Heart left ventricle (tissue), 16 donors: Measurements from ENCODE around the gene LZTS2. TPM values are rescaled to one million over a fixed set of nuclear protein-coding genes. Genes with fewer than 3 reads are reported as not detected.

Source experiments
- ATAC-seq, 4 donors: fragments of 200-7000 bp; cut with Tn5 transposase; one replicate each; pipeline ENCODE4 v1.9.1; 2020 to 2022; ENCODE audit warnings: moderate library complexity in 4 of 4, mild to moderate bottlenecking in 3 of 4, moderate number of reproducible peaks in 1 of 4
- DNase-seq, 5 donors: peaks; one replicate each; pipeline ENCODE4 v3.0.0-alpha.2; 2020
- H3K27ac ChIP-seq, 12 donors: fragments of 200-600 bp; sonication (generic) in 4 of 12; one replicate each; pipeline versions ENCODE4 v1.5.0 to v1.8.0; 2016 to 2022; ENCODE audit warnings: mild to moderate bottlenecking in 2 of 12
- H3K27me3 ChIP-seq, 9 donors: fragments of 200-600 bp; sonication (generic) in 2 of 9; one replicate each; pipeline versions ENCODE4 v1.5.1 to v1.8.0; 2016 to 2022; ENCODE audit warnings: mild to moderate bottlenecking in 3 of 9
- H3K36me3 ChIP-seq, 9 donors: fragments of 200-600 bp; sonication (generic) in 2 of 9; one replicate each; pipeline versions ENCODE4 v1.5.0 to v1.8.0; 2018 to 2022; ENCODE audit warnings: mild to moderate bottlenecking in 2 of 9
- H3K4me1 ChIP-seq, 12 donors: fragments of 200-600 bp; sonication (generic) in 4 of 12; one replicate each; pipeline versions ENCODE4 v1.5.0 to v1.8.0; 2016 to 2022; ENCODE audit warnings: mild to moderate bottlenecking in 3 of 12
- H3K4me3 ChIP-seq, 12 donors: fragments of 200-600 bp; sonication (generic) in 4 of 12; one replicate each; pipeline versions ENCODE4 v1.5.0 to v1.8.0; 2017 to 2022; ENCODE audit warnings: mild to moderate bottlenecking in 9 of 12, moderate library complexity in 4 of 12
- H3K9me3 ChIP-seq, 12 donors: fragments of 200-600 bp; sonication (generic) in 4 of 12; one replicate each; pipeline versions ENCODE4 v1.5.0 to v1.8.0; 2016 to 2022; ENCODE audit warnings: mild to moderate bottlenecking in 1 of 12
- POLR2A ChIP-seq, 2 donors: fragments of 450-650 bp; IDR thresholded peaks; one replicate each; pipeline ENCODE4 v1.6.1; 2017; ENCODE audit warnings: antibody characterized with exemption in 2 of 2, mild to moderate bottlenecking in 2 of 2, moderate library complexity in 2 of 2
- WGBS, 4 donors: extraction: QIAGEN DNeasy Blood & Tissue Kit in 2 of 4; methylation state at CpG; one replicate each; pipeline versions ENCODE4 v1.1.5 to v1.1.7; 2013 to 2018; 5-methylcytosine and 5-hydroxymethylcytosine counted together
- intact Hi-C, 10 donors: fragments of 100-400 bp; cut with DNase I; formaldehyde crosslinking; loops; one replicate each; pipeline versions ENCODE4 v1.11.1 to v1.14.2; 2022
- polyA plus RNA-seq, 2 donors: library from polyadenylated mRNA; stranded (reverse); fragments of 200-250 nt; gene quantifications; one replicate each; pipeline ENCODE4 v1.2.3, GENCODE V29; 2013
- total RNA-seq, 9 donors: library from RNA; depleted of rRNA in 2 of 9; stranded (reverse); fragments of >200 nt in 2 of 9; fragmentation: NEBNext Ultra II Directional in 3 of 9; extraction: Animal tissue kit (Norgen Biotek cat#: 25700) in 3 of 9; gene quantifications; one replicate each; pipeline versions ENCODE4 v1.1.0 to v1.2.4, GENCODE V29; 2016 to 2023
- TF ChIP-seq, protein P1 (sequence below), 12 donors: fragments of 200-600 bp; sonication (generic) in 4 of 12; IDR thresholded peaks; one replicate each; pipeline versions ENCODE4 v1.5.0 to v1.8.0; 2018 to 2022; ENCODE audit warnings: antibody characterized with exemption in 12 of 12, mild to moderate bottlenecking in 5 of 12
- donor health status: ischemic (EF 13 %, LVEDD 7.1; RV severe dilation, severe dysfunction).
- donor health status: healthy with polysubstance abuse.
- donor health status: DM: no; HTN: yes; CAD: no.
- donor health status: DM: no; HTN: no; CAD: no.
- donor health status: ischemic (EF 25% LVEDD 6.9; RV normal size, moderate dysfunction).
- donor health status: ischemic (EF 25% LVEDD 5.7; RV mildly dilated, moderate dysfunction).
- donor health status: healthy.
- donor health status: DM: yes; HTN: yes; CAD: no.
- donor health status: ischemic (EF 35%, LVEDD 5.7; RV mildly dilated, moderate dysfunction).
- donor health status: nonischemic (EF 11% LVEDD 7.7; RV severe dilation, severe dysfunction).
- donor health status: DM: yes; HTN: yes; CAD: no.
- donor health status: PGD.
- donor health status: ischemic (EF 29% LVEDD 5.4; RV normal size, mild dysfunction).
- donor health status: nonischemic (EF 23%, LVEDD 6.1; RV moderate dilation, normal function).

LZTS2 gene
- total and polyA plus RNA-seq, 11 donors, result 33.7 to 93.0 (median 40.9) TPM

DNA sequence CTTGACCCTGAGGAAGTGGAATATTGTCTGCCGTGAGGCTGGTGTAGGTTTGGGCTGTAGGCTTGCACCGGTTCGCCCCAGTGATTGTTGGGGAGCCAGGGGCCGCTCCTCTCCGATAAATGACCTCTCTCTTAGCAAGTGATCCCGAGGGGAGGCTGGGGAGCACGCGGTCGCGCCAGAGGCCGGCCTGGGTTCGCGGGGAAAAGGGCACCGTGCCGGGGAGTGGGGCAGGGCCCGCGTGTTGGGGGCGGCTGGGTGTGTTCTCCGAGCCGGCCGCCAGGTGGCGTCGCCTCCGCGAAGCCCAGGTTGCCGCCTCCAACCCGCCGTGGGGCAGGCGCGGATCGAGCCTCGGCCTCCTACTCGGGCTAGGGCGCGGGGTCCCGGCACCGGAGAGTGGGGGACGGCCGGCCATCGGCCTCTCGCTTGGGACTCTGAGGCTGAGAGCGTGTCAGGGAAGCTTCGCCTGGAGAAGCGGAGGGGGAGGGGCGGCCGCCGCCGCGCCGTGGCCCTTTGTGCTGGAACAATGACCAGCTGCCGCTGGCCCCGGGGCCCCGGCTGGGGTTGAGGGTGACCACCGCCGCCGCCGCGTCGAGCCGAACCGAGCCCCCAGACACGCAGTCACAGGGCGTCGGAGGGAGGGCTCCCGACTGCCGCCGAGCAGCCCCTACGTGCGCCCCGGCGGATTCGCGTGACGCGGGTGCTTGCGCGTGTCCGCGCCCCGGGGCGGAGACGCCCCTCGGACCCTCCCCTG, 442 bp upstream of the LZTS2 start:
- DNase-seq (peak; percentile 87 to 93 (median 89)), ATAC-seq (peak; percentile 17 to 75 (median 62))
- Histone ChIP-seq H3K27ac (peak overlapping the region; percentile 93 to 100 (median 100)), H3K9me3 (no peaks in the 10 kb centered on the region), H3K4me3 (peak overlapping the region; percentile 62 to 99 (median 89)), H3K4me1 (peaks cover 8 to 66% (median 49%) of the 10 kb centered on the region in 12 donors), H3K27me3 (no peaks in the 10 kb centered on the region), H3K36me3 (peaks cover 0 to 20% (median 17%) of the 10 kb centered on the region in 9 donors)
- TF ChIP-seq POLR2A (IDR thresholded peaks at IDR 0.05), result peak; percentile 60 to 96
- TF ChIP-seq, protein P1, sequence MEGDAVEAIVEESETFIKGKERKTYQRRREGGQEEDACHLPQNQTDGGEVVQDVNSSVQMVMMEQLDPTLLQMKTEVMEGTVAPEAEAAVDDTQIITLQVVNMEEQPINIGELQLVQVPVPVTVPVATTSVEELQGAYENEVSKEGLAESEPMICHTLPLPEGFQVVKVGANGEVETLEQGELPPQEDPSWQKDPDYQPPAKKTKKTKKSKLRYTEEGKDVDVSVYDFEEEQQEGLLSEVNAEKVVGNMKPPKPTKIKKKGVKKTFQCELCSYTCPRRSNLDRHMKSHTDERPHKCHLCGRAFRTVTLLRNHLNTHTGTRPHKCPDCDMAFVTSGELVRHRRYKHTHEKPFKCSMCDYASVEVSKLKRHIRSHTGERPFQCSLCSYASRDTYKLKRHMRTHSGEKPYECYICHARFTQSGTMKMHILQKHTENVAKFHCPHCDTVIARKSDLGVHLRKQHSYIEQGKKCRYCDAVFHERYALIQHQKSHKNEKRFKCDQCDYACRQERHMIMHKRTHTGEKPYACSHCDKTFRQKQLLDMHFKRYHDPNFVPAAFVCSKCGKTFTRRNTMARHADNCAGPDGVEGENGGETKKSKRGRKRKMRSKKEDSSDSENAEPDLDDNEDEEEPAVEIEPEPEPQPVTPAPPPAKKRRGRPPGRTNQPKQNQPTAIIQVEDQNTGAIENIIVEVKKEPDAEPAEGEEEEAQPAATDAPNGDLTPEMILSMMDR (IDR thresholded peaks at IDR 0.05), result peak; percentile 92 to 99 (median 97)
- 0 to 1% (median 1%) methylated on average over 8 to 83 of the region's 83 CpGs for WGBS, 4 donors
- intact Hi-C loops, result loop anchor here in 6 of 10 donors (1.0 to 10.0 kb wide), 6 partner anchors 14 to 68 kb away; partner anchors contain the start of genes KAZALD1 (in 3 of the 6), PDZD7 (in 1 of the 6) and SFXN3 (in 1 of the 6)

DNA sequence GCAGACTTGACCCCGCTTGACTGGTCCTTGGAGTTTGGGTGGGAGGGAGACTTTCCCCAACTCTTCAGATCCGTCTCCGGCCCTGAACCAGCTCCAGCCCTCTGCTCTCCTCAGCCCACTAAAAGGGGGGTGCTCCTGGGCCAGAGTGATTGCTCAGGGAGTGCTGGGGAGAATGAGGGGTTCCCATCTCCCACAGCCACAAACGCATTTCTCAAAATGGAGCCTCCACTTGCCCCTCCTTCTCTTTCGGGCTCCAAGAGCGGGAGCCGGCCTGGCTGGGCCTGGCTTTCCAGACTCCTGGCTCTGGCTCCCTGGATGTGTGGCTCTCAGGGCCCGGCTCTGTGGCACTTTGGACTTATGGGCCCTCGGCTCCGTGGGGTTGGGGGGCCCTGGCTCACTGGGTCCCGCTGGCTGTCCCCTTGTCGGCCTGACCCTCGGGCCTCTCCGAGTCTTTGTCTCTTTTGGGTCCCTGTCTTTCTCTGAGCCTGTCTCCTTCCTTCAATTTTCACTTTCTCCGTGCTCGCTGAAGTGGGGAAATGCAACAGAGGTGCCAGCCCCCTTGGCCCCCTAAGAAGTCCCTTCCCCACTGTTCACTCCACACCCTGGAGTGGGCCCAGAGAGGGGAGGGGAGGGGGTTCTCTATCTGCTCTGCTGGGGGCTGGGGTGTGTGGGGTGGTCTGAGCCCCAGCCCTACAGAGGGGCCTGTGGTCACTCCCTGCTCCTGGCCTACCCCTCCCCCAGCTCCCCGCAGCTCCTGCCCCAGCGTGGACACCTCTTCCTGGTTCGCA, 713 bp downstream of the LZTS2 start:
- DNase-seq (peak in 2 of 5 donors; percentile 60 to 71), ATAC-seq (no peak)
- Histone ChIP-seq H3K4me3 (peak overlapping the region; percentile 62 to 99 (median 89)), H3K4me1 (peaks cover 8 to 76% (median 55%) of the 10 kb centered on the region in 12 donors), H3K27ac (peak overlapping the region; percentile 93 to 100 (median 100)), H3K27me3 (no peaks in the 10 kb centered on the region), H3K9me3 (no peaks in the 10 kb centered on the region), H3K36me3 (peaks cover under 1 to 31% (median 29%) of the 10 kb centered on the region in 9 donors)
- WGBS, 4 donors, result 1 to 5% (median 2%) methylated on average over 17 to 19 of the region's 19 CpGs
- intact Hi-C loops, result no loop called here
- TF ChIP-seq POLR2A (IDR thresholded peaks at IDR 0.05), result no peak
- TF ChIP-seq, protein P1 (IDR thresholded peaks at IDR 0.05), result no peak

DNA sequence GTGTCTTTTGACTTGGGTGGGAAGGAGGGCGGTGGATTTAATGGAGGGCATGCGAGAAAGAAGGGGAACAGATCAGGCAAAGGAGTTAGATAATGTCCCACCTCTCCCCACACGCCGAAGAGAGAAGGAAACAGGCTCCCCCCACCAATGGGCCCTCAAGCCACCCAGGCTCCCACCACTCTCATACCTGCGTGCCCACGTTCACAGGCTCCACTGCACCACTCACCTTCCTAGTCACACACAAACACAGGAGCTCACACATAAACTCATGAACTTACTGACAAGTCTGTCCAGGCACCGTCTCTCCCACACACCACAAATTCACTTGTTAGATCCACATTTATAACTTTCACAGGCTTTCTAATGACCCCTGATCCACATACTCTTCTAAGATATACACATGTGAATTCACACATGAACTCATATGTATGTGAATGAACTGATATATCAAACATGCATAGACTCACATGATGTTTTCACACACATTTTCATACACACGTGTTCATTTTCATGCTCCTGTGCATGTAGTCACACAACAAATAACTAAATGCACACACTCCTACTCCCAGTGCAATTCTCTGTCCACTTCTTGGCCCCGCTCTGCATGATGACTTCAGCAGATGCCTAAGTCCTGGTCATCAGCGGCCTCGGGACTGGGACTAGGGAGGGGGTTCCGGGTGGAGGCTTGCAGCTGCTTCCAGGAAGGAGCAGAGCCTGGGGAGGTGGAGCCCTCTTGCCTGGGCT, 1.5 kb downstream of the LZTS2 start:
- WGBS, 4 donors, result 8 to 25% (median 16%) methylated on average over 12 of the region's 12 CpGs
- intact Hi-C loops, result no loop called here

More for the DNA sequence above, 1.5 kb downstream of the LZTS2 start:
- TF ChIP-seq POLR2A (IDR thresholded peaks at IDR 0.05), result peak; percentile 34 to 75
- TF ChIP-seq, protein P1 (IDR thresholded peaks at IDR 0.05), result peak in 1 of 12 donors; percentile 27
- Histone ChIP-seq H3K27ac (peak overlapping the region; percentile 93 to 100 (median 100)), H3K36me3 (peaks cover 4 to 39% (median 37%) of the 10 kb centered on the region in 9 donors), H3K4me1 (peaks cover 8 to 84% (median 57%) of the 10 kb centered on the region in 12 donors), H3K9me3 (no peaks in the 10 kb centered on the region), H3K4me3 (peak overlapping the region; percentile 62 to 99 (median 89)), H3K27me3 (no peaks in the 10 kb centered on the region)
- ATAC-seq (peak; percentile 41 to 69 (median 48)), DNase-seq (peak; percentile 90 to 96 (median 95))
